Nephron (organoid): ENCODE results near the gene GDF10.

ENCODE experiments used
- H3K27ac Mint-ChIP-seq, 3 experiments: 2 replicates each; pipeline ENCODE4 v1.8.0; 2020; ENCODE audit warnings: mixed read lengths in 3 of 3, mild to moderate bottlenecking in 2 of 3, moderate library complexity in 1 of 3
- H3K27me3 Mint-ChIP-seq: 2 replicates; pipeline ENCODE4 v1.8.0; 2021; ENCODE audit warnings: low read depth, mild to moderate bottlenecking, moderate library complexity, mixed read lengths
- H3K36me3 Mint-ChIP-seq: 2 replicates; pipeline ENCODE4 v1.8.0; 2020; ENCODE audit warnings: low read depth, mixed read lengths
- H3K4me1 Mint-ChIP-seq: 2 replicates; pipeline ENCODE4 v1.8.0; 2020; ENCODE audit warnings: mixed read lengths
- H3K4me3 Mint-ChIP-seq, 3 experiments: 2 replicates each; pipeline ENCODE4 v1.8.0; 2020; ENCODE audit warnings: mild to moderate bottlenecking in 3 of 3, mixed read lengths in 3 of 3, moderate library complexity in 2 of 3
- H3K9me3 Mint-ChIP-seq: 2 replicates; pipeline ENCODE4 v1.8.0; 2020; ENCODE audit warnings: mixed read lengths
- CTCF ChIP-seq, 3 experiments: fragments of 200-600 bp; sonication (generic); IDR thresholded peaks; one replicate each; pipeline ENCODE4 v1.5.0; 2021; ENCODE audit warnings: antibody characterized with exemption in 3 of 3; ENCODE audit not compliant: unreplicated experiment in 3 of 3

Gene GDF10

GRCh38 chr10:47297866-47298540, 2.0 kb upstream of the GDF10 start:
- TF ChIP-seq CTCF (IDR thresholded peaks at IDR 0.05; ENCODE audit: unreplicated experiment in 3 of 3), result no peak

GRCh38 chr10:47298715-47299114, 1.3 kb upstream of the GDF10 start:
- Mint-ChIP-seq H3K4me3 (peak overlapping the region in 2 of 3 experiments; percentile 40 to 61), H3K27ac (peak overlapping the region in 1 of 3 experiments; percentile 51), H3K4me1 (peaks cover 40% of the 10 kb centered on the region), H3K36me3 (no peaks in the 10 kb centered on the region), H3K9me3 (no peaks in the 10 kb centered on the region), H3K27me3 (peaks cover 94% of the 10 kb centered on the region)
- TF ChIP-seq CTCF (IDR thresholded peaks at IDR 0.05; ENCODE audit: unreplicated experiment in 3 of 3), result no peak

More at GRCh38 chr10:47297866-47298540, 2.0 kb upstream of the GDF10 start:
- Mint-ChIP-seq H3K36me3 (no peaks in the 10 kb centered on the region), H3K27me3 (peaks cover 94% of the 10 kb centered on the region), H3K4me1 (peaks cover 40% of the 10 kb centered on the region), H3K9me3 (no peaks in the 10 kb centered on the region), H3K27ac (peak overlapping the region; percentile 5 to 51 (median 42)), H3K4me3 (peak overlapping the region in 2 of 3 experiments; percentile 45 to 59)

GRCh38 chr10:47300429-47300931, 483 bp downstream of the GDF10 start:
- Mint-ChIP-seq H3K27me3 (peaks cover 93% of the 10 kb centered on the region), H3K36me3 (no peaks in the 10 kb centered on the region), H3K4me1 (peaks cover 33% of the 10 kb centered on the region), H3K4me3 (peak overlapping the region; percentile 79 to 89 (median 85)), H3K27ac (no peak overlapping the region), H3K9me3 (no peaks in the 10 kb centered on the region)
- TF ChIP-seq CTCF (IDR thresholded peaks at IDR 0.05; ENCODE audit: unreplicated experiment in 3 of 3), result peak; percentile 19 to 30 (median 28)

GRCh38 chr10:47301833-47302232, 1.8 kb downstream of the GDF10 start:
- Mint-ChIP-seq H3K4me1 (peaks cover 20% of the 10 kb centered on the region), H3K9me3 (no peaks in the 10 kb centered on the region), H3K27me3 (peaks cover 93% of the 10 kb centered on the region), H3K27ac (no peak overlapping the region), H3K4me3 (peak overlapping the region; percentile 65 to 85 (median 66)), H3K36me3 (no peaks in the 10 kb centered on the region)
- no peak for TF ChIP-seq CTCF (IDR thresholded peaks at IDR 0.05; ENCODE audit: unreplicated experiment in 3 of 3)

- Mint-ChIP-seq H3K27me3 (peaks cover 93% of the 10 kb centered on the region), H3K36me3 (no peaks in the 10 kb centered on the region), H3K27ac (no peak overlapping the region), H3K4me1 (peaks cover 11% of the 10 kb centered on the region), H3K4me3 (peak overlapping the region; percentile 49 to 72 (median 62)), H3K9me3 (no peaks in the 10 kb centered on the region)
- no peak for TF ChIP-seq CTCF (IDR thresholded peaks at IDR 0.05; ENCODE audit: unreplicated experiment in 3 of 3)
These were observed 3.1 kb downstream of the GDF10 start for GRCh38 chr10:47303105-47303504.

- Mint-ChIP-seq H3K4me3 (peak overlapping the region in 2 of 3 experiments; percentile 47 to 62), H3K4me1 (peaks cover 12% of the 10 kb centered on the region), H3K36me3 (no peaks in the 10 kb centered on the region), H3K27ac (no peak overlapping the region), H3K27me3 (peaks cover 93% of the 10 kb centered on the region), H3K9me3 (no peaks in the 10 kb centered on the region)
- TF ChIP-seq CTCF (IDR thresholded peaks at IDR 0.05; ENCODE audit: unreplicated experiment in 3 of 3), result no peak
These were observed 3.9 kb downstream of the GDF10 start for GRCh38 chr10:47303866-47304265.
